ENCODE results near the gene FAM98C. TPM values are rescaled to one million over a fixed set of nuclear protein-coding genes. Genes with fewer than 3 reads are reported as not detected.

The FAM98C gene
- total and polyA plus RNA-seq, 3 experiments from 2014 or later: 16.8 to 25.2 (median 17.8) TPM

DNA sequence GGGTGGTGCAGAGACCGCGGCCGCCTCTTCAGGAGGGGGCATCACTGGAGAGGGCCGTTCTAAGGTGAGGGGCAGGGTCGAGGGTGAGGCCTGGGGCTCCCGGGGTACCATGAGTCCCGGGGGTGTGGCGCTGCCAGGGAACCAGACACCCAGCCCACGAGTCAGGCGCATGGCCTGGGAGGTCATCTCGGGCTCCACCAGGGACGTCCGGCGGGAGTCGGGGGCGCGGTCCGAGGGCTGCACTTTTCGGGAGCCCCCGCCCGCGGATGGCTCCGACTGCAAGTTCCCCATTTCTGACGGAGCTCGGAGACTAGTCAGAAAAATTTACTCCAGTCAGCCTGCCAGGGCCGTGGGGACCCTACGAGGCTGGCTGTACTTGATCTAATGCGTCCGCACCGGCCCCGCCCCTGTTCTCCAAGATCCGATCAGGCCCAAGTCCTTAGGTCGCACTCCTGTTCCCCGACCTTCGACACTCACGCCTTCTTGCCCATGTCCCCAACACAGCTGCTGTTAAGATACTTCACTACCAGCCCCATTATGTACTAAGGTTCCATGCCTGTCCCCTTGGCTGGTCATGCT is 15.8 kb upstream of the FAM98C start:
- Mint-ChIP-seq H3K36me3 (peaks cover 7 to 29% (median 11%) of the 10 kb centered on the region in 3 donors), H3K4me1 (peaks cover 17 to 28% (median 19%) of the 10 kb centered on the region in 3 donors), H3K4me3 (peak overlapping the region; percentile 77 to 95 (median 90)), H3K27ac (peak overlapping the region in 5 of 8 donors; percentile 52 to 95 (median 66)), H3K9me3 (no peaks in the 10 kb centered on the region), H3K27me3 (peaks cover 4 to 9% of the 10 kb centered on the region in 2 donors)
- peaks cover 24% of the 10 kb centered on the region for H3K4me1 ChIP-seq (ENCODE audit: insufficient read depth, low read length)
- ChIA-PET POLR2A (interaction anchor here (0.5 to 3.9 kb wide), 6 partner anchors 9 to 25 kb away, joined by 3 to 19 read pairs (median 3); partner anchors contain the start of genes FAM98C and PSMD8), CTCF (interaction anchor here (1.0 to 3.8 kb wide), 3 partner anchors 13 to 143 kb away, joined by 4 to 16 read pairs (median 15); partner anchors contain the start of genes FAM98C and PSMD8)
- no peaks in the 10 kb centered on the region for H3K27me3 ChIP-seq (ENCODE audit: insufficient read depth, low read length, poor library complexity, severe bottlenecking)
- no peaks in the 10 kb centered on the region for H3K9me3 ChIP-seq (ENCODE audit: low read length)
- H3K4me3 ChIP-seq (ENCODE audit: low read length): peak overlapping the region; percentile 78
- peaks cover 10% of the 10 kb centered on the region for H3K36me3 ChIP-seq (ENCODE audit: insufficient read depth, low read length)
- H3K27ac ChIP-seq (ENCODE audit: low read depth, low read length): peak overlapping the region; percentile 31
- no peak for DNase-seq

DNA sequence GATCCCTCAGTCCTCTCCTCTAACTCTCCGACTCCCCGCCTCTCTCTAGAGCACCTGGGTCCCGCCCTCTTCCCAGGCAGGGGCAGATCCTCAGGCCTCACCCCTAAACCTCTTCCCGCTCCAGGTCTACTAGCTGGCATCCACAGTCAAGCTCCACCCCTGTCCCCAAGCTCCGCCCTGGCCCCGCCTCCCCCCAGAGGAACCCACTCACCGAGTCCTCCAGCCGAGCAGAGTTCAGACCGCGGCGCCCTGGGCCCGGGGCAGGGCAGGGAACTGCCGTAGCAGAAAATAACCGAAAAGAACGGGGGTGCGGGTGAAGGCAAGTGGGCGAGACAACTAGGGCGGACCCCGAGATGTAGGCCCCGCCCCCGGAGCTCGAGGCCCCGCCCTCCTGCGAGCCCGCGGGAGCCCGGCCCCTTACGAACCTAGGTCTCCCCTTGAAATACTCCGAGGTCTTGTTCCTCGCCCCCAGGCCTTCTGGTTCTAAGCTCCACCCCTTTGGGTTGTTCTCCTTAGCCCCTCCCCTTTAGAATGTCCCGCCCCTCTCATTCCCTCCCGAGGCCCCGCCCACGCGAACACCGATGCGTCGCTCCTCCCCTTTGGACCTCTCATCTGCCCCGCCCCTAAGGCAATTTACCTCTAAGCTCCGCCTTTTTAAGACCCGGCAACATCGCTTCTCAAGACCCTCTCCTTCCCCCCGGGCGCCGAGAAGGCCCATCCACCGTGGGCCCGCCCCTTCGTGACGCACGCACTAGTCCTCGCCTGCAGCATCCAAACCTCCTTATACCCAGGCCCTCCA is 15.1 kb upstream of the FAM98C start, which contains the start of gene GGN:
Gene GGN (minus strand): TSS at position 485 of the 799 bp plus-strand sequence. CDS start 773 bp downstream, outside the sequence.
- peaks cover 5% of the 10 kb centered on the region for H3K36me3 ChIP-seq (ENCODE audit: insufficient read depth, low read length)
- no peaks in the 10 kb centered on the region for H3K9me3 Mint-ChIP-seq
- DNase-seq: peak; percentile 68 to 83 (median 71)
- peaks cover 24% of the 10 kb centered on the region for H3K4me1 ChIP-seq (ENCODE audit: insufficient read depth, low read length)
- no peaks in the 10 kb centered on the region for H3K9me3 ChIP-seq (ENCODE audit: low read length)
- POLR2A ChIA-PET: interaction anchor here (0.5 to 3.9 kb wide), 7 partner anchors 9 to 269 kb away, joined by 3 to 19 read pairs (median 3); partner anchors contain the start of genes FAM98C and PSMD8
- H3K4me3 ChIP-seq (ENCODE audit: low read length): peak within 1 kb of the TSS; percentile 78
- H3K36me3 Mint-ChIP-seq: peaks cover 4 to 22% (median 9%) of the 10 kb centered on the region in 3 donors
- H3K4me3 Mint-ChIP-seq: peak within 1 kb of the TSS; percentile 82 to 95 (median 91)
- no peaks in the 10 kb centered on the region for H3K27me3 ChIP-seq (ENCODE audit: insufficient read depth, low read length, poor library complexity, severe bottlenecking)
- peaks cover 4 to 9% of the 10 kb centered on the region in 2 donors for H3K27me3 Mint-ChIP-seq
- H3K27ac Mint-ChIP-seq: peak within 1 kb of the TSS; percentile 61 to 97 (median 88)
- CTCF ChIA-PET: interaction anchor here (1.0 to 3.8 kb wide), 3 partner anchors 13 to 144 kb away, joined by 4 to 16 read pairs (median 15); partner anchors contain the start of genes FAM98C and PSMD8
- peak within 1 kb of the TSS; percentile 31 for H3K27ac ChIP-seq (ENCODE audit: low read depth, low read length)
- peaks cover 17 to 28% (median 19%) of the 10 kb centered on the region in 3 donors for H3K4me1 Mint-ChIP-seq

GRCh38 chr19:38388349-38389100 is 14.4 kb upstream of the FAM98C start, which contains the start of gene SPRED3:
SPRED3 (plus strand) TSS chr19:38388697; CDS start chr19:38390303, 1,606 bp downstream.
- peak within 1 kb of the TSS; percentile 82 to 95 (median 91) for H3K4me3 Mint-ChIP-seq
- CTCF ChIA-PET: interaction anchor here (1.5 to 3.8 kb wide), 3 partner anchors 14 kb away, joined by 12 to 16 read pairs (median 15); partner anchors contain the start of genes FAM98C and PSMD8
- peak in 1 of 5 donors; percentile 33 for DNase-seq
- peak within 1 kb of the TSS; percentile 61 to 97 (median 88) for H3K27ac Mint-ChIP-seq
- peaks cover 17 to 28% (median 19%) of the 10 kb centered on the region in 3 donors for H3K4me1 Mint-ChIP-seq
- no peaks in the 10 kb centered on the region for H3K9me3 Mint-ChIP-seq
- POLR2A ChIA-PET: interaction anchor here (0.7 to 3.9 kb wide), 4 partner anchors 8 to 268 kb away, joined by 3 to 19 read pairs (median 8); partner anchors contain the start of genes FAM98C and PSMD8
- H3K9me3 ChIP-seq (ENCODE audit: low read length): no peaks in the 10 kb centered on the region
- H3K4me3 ChIP-seq (ENCODE audit: low read length): peak within 1 kb of the TSS; percentile 78
- no peaks in the 10 kb centered on the region for H3K27me3 ChIP-seq (ENCODE audit: insufficient read depth, low read length, poor library complexity, severe bottlenecking)
- H3K4me1 ChIP-seq (ENCODE audit: insufficient read depth, low read length): peaks cover 24% of the 10 kb centered on the region
- peaks cover 0 to 14% (median under 1%) of the 10 kb centered on the region in 3 donors for H3K36me3 Mint-ChIP-seq
- H3K27me3 Mint-ChIP-seq: peaks cover 4 to 9% of the 10 kb centered on the region in 2 donors
- H3K27ac ChIP-seq (ENCODE audit: low read depth, low read length): peak within 1 kb of the TSS; percentile 31
- H3K36me3 ChIP-seq (ENCODE audit: insufficient read depth, low read length): no peaks in the 10 kb centered on the region

DNA sequence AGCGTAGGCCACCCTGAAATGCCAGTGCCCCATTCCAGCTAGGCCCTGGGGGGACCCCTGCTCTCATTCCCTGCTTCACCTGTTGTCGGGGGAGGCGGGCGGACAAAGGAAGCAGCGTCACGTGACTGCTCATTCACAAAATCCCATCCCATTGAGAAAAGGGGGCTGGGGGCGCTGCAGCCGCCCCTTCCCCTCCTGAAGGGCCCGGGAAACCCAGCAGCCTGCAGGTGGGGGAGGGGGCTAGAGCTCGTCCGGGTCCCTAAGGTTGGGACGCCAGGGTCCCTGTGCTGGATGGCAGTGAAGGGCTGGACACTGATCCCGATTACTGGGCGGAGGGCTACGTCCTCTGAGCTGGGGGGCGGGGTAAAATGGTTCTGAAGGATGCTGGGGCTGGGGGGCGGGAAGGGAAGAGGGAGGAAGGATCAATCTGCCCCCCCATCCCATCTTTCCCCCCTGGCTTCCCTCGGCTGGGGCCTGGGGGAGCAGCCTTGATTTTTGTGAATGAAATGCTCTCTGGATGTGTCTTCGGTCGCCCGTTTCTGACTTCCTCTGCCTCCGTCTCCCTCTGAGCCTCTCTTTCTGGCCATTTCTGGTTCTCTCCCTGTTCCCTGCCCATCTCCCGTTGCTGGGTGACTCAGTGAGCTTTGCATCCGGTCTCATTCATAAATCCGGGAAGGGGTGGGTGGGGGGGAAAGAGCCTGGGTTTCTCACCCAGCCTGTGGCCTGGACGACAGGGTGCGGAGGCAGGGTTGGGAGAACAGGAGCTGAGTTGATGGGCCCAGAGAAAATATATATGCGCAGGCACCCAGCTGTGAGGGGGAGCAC is 13.6 kb upstream of the FAM98C start:
- ChIA-PET POLR2A (interaction anchor here (0.5 to 3.9 kb wide), 2 partner anchors 14 to 728 kb away, joined by 3 to 19 read pairs; partner anchors contain the start of gene FAM98C), CTCF (interaction anchor here (2.0 to 3.8 kb wide), 2 partner anchors 13 to 15 kb away, joined by 12 to 15 read pairs; partner anchors contain the start of genes FAM98C and PSMD8)
- peaks cover 24% of the 10 kb centered on the region for H3K4me1 ChIP-seq (ENCODE audit: insufficient read depth, low read length)
- no peaks in the 10 kb centered on the region for H3K27me3 ChIP-seq (ENCODE audit: insufficient read depth, low read length, poor library complexity, severe bottlenecking)
- no peak for DNase-seq
- H3K27ac Mint-ChIP-seq: peak overlapping the region in 3 of 8 donors; percentile 48 to 56 (median 53)
- H3K4me3 ChIP-seq (ENCODE audit: low read length): peak overlapping the region; percentile 26
- no peak overlapping the region for H3K27ac ChIP-seq (ENCODE audit: low read depth, low read length)
- H3K27me3 Mint-ChIP-seq: peaks cover 4 to 9% of the 10 kb centered on the region in 2 donors
- no peaks in the 10 kb centered on the region for H3K9me3 ChIP-seq (ENCODE audit: low read length)
- no peaks in the 10 kb centered on the region for H3K36me3 ChIP-seq (ENCODE audit: insufficient read depth, low read length)
- H3K9me3 Mint-ChIP-seq: no peaks in the 10 kb centered on the region
- H3K4me1 Mint-ChIP-seq: peaks cover 23 to 33% (median 26%) of the 10 kb centered on the region in 3 donors
- peak overlapping the region; percentile 59 to 90 (median 74) for H3K4me3 Mint-ChIP-seq
- peaks cover 0 to 7% (median 0%) of the 10 kb centered on the region in 3 donors for H3K36me3 Mint-ChIP-seq

GRCh38 chr19:38389957-38390924 is 12.7 kb upstream of the FAM98C start:
- POLR2A ChIA-PET: interaction anchor here (0.5 to 3.9 kb wide), 2 partner anchors 13 to 727 kb away, joined by 3 to 19 read pairs; partner anchors contain the start of gene FAM98C

More at GRCh38 chr19:38389957-38390924, 12.7 kb upstream of the FAM98C start:
- no peaks in the 10 kb centered on the region for H3K36me3 ChIP-seq (ENCODE audit: insufficient read depth, low read length)
- Mint-ChIP-seq H3K9me3 (no peaks in the 10 kb centered on the region), H3K36me3 (peaks cover 0 to 3% (median 0%) of the 10 kb centered on the region in 3 donors), H3K27ac (peak overlapping the region in 3 of 8 donors; percentile 18 to 39 (median 35)), H3K4me1 (peaks cover 28 to 37% (median 31%) of the 10 kb centered on the region in 3 donors), H3K27me3 (peaks cover 6 to 9% of the 10 kb centered on the region in 2 donors), H3K4me3 (peak overlapping the region in 6 of 7 donors; percentile 26 to 78 (median 72))
- H3K27ac ChIP-seq (ENCODE audit: low read depth, low read length): no peak overlapping the region
- CTCF ChIA-PET: interaction anchor here (0.7 to 3.8 kb wide), 3 partner anchors 13 to 540 kb away, joined by 3 to 15 read pairs (median 12); partner anchors contain the start of genes FAM98C, PSMD8 and SARS2
- no peaks in the 10 kb centered on the region for H3K9me3 ChIP-seq (ENCODE audit: low read length)
- H3K27me3 ChIP-seq (ENCODE audit: insufficient read depth, low read length, poor library complexity, severe bottlenecking): no peaks in the 10 kb centered on the region
- H3K4me3 ChIP-seq (ENCODE audit: low read length): no peak overlapping the region
- peaks cover 31% of the 10 kb centered on the region for H3K4me1 ChIP-seq (ENCODE audit: insufficient read depth, low read length)
- no peak for DNase-seq
